C4-2B (cell line): ENCODE data around the gene FREY1.
A peak's percentile ranks its signal among the peaks of the same experiment; 100 is the strongest.

Experiments
- H3K27ac ChIP-seq: fragments of 450-650 bp; 2 replicates; pipeline ENCODE4 v1.5.1; 2017
- ZFX ChIP-seq: fragments of 450-650 bp; IDR thresholded peaks from 2 replicates; pipeline ENCODE4 v1.6.1; 2017
- TF ChIP-seq, protein P1 (sequence below): fragments of 450-650 bp; conservative IDR thresholded peaks from 2 replicates; pipeline ENCODE4 v1.5.1; 2017; ENCODE audit warnings: mild to moderate bottlenecking

The FREY1 gene

GRCh38 chr11:45881708-45882368 is 25.2 kb downstream of the FREY1 start:
- no peak for TF ChIP-seq ZFX
- TF ChIP-seq, protein P1, sequence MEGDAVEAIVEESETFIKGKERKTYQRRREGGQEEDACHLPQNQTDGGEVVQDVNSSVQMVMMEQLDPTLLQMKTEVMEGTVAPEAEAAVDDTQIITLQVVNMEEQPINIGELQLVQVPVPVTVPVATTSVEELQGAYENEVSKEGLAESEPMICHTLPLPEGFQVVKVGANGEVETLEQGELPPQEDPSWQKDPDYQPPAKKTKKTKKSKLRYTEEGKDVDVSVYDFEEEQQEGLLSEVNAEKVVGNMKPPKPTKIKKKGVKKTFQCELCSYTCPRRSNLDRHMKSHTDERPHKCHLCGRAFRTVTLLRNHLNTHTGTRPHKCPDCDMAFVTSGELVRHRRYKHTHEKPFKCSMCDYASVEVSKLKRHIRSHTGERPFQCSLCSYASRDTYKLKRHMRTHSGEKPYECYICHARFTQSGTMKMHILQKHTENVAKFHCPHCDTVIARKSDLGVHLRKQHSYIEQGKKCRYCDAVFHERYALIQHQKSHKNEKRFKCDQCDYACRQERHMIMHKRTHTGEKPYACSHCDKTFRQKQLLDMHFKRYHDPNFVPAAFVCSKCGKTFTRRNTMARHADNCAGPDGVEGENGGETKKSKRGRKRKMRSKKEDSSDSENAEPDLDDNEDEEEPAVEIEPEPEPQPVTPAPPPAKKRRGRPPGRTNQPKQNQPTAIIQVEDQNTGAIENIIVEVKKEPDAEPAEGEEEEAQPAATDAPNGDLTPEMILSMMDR, result no peak
- no peak overlapping the region for H3K27ac ChIP-seq

- TF ChIP-seq ZFX, result no peak
- TF ChIP-seq, protein P1, result no peak
- no peak overlapping the region for H3K27ac ChIP-seq
Observed at GRCh38 chr11:45880772-45881570, 26.1 kb downstream of the FREY1 start.

DNA sequence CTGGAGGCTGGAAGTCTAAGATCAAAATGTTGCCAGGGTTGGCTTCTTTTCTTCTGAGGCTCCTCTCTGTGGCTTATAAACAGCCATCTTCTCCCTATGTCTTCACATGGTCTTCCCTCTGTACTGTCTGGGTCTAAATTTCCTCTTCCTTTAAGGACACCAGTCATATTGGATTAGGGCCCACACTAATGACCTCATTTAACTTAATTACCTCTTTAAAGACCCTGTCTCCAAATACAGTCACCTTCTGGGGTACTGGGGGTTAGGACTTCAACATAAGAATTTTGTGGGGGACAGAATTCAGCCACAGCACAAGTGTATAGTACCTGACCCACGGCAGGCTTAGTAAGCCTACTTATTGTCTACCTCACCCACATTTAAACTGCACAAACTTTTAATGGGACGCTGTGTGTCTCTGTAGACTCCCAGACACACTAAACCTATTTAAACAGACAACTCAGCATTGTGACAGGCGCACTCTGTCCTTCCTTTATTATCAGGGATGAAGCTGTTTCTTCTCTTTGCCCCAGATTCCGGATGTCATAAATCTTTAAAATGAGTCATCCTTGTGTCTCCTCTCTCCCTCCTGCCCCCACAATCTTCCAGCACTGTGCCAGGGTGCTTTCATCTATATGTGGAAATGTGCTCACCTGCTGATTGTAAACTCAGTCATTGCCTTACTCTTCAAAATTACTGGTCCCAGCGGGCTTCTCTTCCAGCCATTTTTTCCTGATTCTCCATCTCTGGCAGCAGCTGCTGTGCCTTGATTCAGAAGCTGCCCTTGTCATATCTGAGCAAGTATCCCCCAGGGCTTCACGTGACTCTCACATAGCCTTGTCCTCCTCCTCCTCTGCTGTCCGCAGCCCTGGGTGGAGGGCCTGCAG is 27.0 kb downstream of the FREY1 start:
- H3K27ac ChIP-seq, result no peak overlapping the region
- TF ChIP-seq, protein P1, result no peak
- no peak for TF ChIP-seq ZFX

GRCh38 chr11:45877845-45878244 is 29.2 kb downstream of the FREY1 start:
- H3K27ac ChIP-seq, result no peak overlapping the region
- no peak for TF ChIP-seq ZFX

GRCh38 chr11:45877221-45877620 is 29.9 kb downstream of the FREY1 start:
- no peak for TF ChIP-seq ZFX
- TF ChIP-seq, protein P1, result no peak
- no peak overlapping the region for H3K27ac ChIP-seq

GRCh38 chr11:45876401-45876800 is 30.7 kb downstream of the FREY1 start:
- no peak overlapping the region for H3K27ac ChIP-seq
- no peak for TF ChIP-seq ZFX
- TF ChIP-seq, protein P1, result no peak

GRCh38 chr11:45872651-45873356 is 34.3 kb downstream of the FREY1 start:
- no peak overlapping the region for H3K27ac ChIP-seq
- TF ChIP-seq, protein P1, result peak; percentile 83
- no peak for TF ChIP-seq ZFX
